PC-9 (cell line): ENCODE measurements around the gene TANK. TPM values are rescaled to one million over a fixed set of nuclear protein-coding genes. Genes with fewer than 3 reads are reported as not detected.

Experiments
- BruUV-seq: library from RNA; stranded (reverse); fragments of 400-500 nt; replicated peaks from 2 replicates; lab custom pipeline; 2021; lab: Mats Ljungman, UMichigan
- CTCF ChIA-PET: fragments of 300-600 bp; sonication (Branson Sonifier 250); formaldehyde crosslinking; loops from one replicate; lab custom pipeline; 2022; ENCODE audit warnings: antibody characterized with exemption; lab: Charles Lee
- POLR2A ChIA-PET: fragments of 300-600 bp; sonication (Branson Sonifier 250); formaldehyde crosslinking; loops from one replicate; lab custom pipeline; 2022; ENCODE audit warnings: antibody characterized with exemption; ENCODE audit not compliant: unreplicated experiment; lab: Charles Lee
- DNase-seq, 2 experiments: peaks; one replicate each; pipeline versions ENCODE4 v3.0.0 to v3.0.0-alpha.2; 2015 to 2022; ENCODE audit warnings: mixed read lengths in 1 of 2
- H2AFZ ChIP-seq: fragments of 200-600 bp; sonication (generic); 2 replicates; pipeline ENCODE4 v1.8.1; 2017; ENCODE audit warnings: antibody characterized with exemption
- H3F3A ChIP-seq: fragments of 200-600 bp; sonication (generic); 2 replicates; pipeline ENCODE4 v1.8.1; 2017; ENCODE audit warnings: antibody characterized with exemption, mild to moderate bottlenecking, low read depth; ENCODE audit not compliant: insufficient read depth
- H3K27ac ChIP-seq: fragments of 200-600 bp; sonication (generic); 2 replicates; pipeline ENCODE4 v1.6.1; 2016; ENCODE audit warnings: mixed run types
- H3K27me3 ChIP-seq: fragments of 200-600 bp; sonication (generic); 2 replicates; pipeline ENCODE4 v1.6.1; 2016; ENCODE audit warnings: low read depth, mixed run types; ENCODE audit not compliant: insufficient read depth
- H3K36me3 ChIP-seq: fragments of 200-600 bp; sonication (generic); 2 replicates; pipeline ENCODE4 v1.6.1; 2016; ENCODE audit warnings: low read depth, mixed run types
- H3K4me1 ChIP-seq: fragments of 200-600 bp; sonication (generic); replicated peaks from 2 replicates; pipeline ENCODE4 v1.6.1; 2016; ENCODE audit warnings: mixed run types; ENCODE audit not compliant: insufficient read depth
- H3K4me2 ChIP-seq: fragments of 200-600 bp; sonication (generic); 2 replicates; pipeline ENCODE4 v1.6.1; 2017; ENCODE audit warnings: mixed run types
- H3K4me3 ChIP-seq: fragments of 200-600 bp; sonication (generic); 2 replicates; pipeline ENCODE4 v1.6.1; 2016; ENCODE audit warnings: mixed run types
- H3K79me2 ChIP-seq: fragments of 200-600 bp; sonication (generic); 2 replicates; pipeline ENCODE4 v1.6.1; 2017; ENCODE audit warnings: low read depth, mixed run types
- H3K9me2 ChIP-seq: fragments of 200-600 bp; sonication (generic); 2 replicates; pipeline ENCODE4 v1.8.1; 2017; ENCODE audit warnings: mild to moderate bottlenecking; ENCODE audit not compliant: insufficient read depth
- H3K9me3 ChIP-seq: fragments of 200-600 bp; sonication (generic); 2 replicates; pipeline ENCODE4 v1.8.1; 2016; ENCODE audit warnings: low read depth; ENCODE audit not compliant: insufficient read depth
- H4K20me1 ChIP-seq: fragments of 200-600 bp; sonication (generic); 2 replicates; pipeline ENCODE4 v1.8.1; 2017; ENCODE audit not compliant: insufficient read depth
- EZH2 ChIP-seq: fragments of 200-600 bp; sonication (generic); IDR thresholded peaks from 2 replicates; pipeline ENCODE4 v1.8.0; 2017; ENCODE audit warnings: antibody characterized with exemption, low read depth
- intact Hi-C: fragments of 100-400 bp; cut with micrococcal nuclease; formaldehyde crosslinking; loops from one replicate; pipeline ENCODE4 v1.10.0; 2022; ENCODE audit not compliant: unreplicated experiment
- total RNA-seq: library from RNA; stranded (reverse); gene quantifications from 2 replicates; pipeline ENCODE4 v1.2.3, GENCODE V29; 2021
- TF ChIP-seq, protein P1 (sequence below): fragments of 200-600 bp; sonication (generic); conservative IDR thresholded peaks from 2 replicates; pipeline ENCODE4 v1.6.1; 2017; ENCODE audit warnings: mixed run types, antibody characterized with exemption, mild to moderate bottlenecking, moderate library complexity

The TANK gene
- total RNA-seq, 1 experiment from 2014 or later = 46.1 TPM

DNA sequence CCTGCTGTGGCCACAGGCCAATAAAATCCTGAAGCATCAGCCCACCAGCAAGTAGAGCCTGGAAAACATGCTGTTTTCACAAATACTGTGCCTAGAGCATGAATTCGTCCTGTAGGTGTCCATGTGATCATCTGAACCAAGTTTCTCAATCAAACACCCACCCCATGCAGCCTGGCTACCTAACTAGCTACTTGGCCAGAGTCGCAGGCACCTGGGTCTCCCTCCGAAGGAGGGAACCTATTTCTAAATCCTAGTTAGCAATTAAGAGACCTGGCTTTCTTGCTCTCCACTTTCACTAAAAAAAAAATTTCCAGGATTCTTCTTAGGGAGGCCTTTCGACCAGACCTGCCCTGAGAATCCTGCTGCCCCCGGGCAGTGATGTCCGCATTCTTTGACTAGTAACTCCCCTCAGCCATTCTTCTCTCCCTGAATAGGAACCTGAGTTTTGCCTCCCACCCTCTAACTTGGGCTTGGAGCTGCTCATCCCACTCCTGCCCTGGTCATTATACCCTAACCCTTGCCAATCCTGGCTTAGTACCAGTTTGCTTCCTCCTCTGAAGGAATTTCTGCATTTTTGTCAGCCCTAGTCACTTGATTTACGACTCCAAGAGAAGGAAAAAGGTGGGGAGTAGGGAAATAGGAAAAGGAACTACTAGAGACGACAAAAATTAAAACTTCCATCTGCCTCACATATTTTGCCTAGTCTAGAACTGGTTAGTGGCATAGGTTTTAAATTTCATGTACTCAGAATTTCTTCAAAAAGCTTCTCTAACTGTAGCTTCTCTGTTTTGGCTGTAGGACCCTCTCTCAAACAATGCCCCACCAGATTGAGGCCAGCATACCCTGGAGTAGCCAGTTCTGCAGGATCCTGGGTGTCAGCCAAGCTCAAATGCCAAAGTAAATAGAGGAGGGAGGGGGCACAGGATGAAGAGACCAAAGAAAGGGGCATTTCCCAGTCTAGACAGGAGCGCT is 25.4 kb upstream of the TANK start:
- H3K27ac ChIP-seq = peak overlapping the region; percentile 68
- intact Hi-C loops = no loop called here
- peak; percentile 41 to 78 for DNase-seq

DNA sequence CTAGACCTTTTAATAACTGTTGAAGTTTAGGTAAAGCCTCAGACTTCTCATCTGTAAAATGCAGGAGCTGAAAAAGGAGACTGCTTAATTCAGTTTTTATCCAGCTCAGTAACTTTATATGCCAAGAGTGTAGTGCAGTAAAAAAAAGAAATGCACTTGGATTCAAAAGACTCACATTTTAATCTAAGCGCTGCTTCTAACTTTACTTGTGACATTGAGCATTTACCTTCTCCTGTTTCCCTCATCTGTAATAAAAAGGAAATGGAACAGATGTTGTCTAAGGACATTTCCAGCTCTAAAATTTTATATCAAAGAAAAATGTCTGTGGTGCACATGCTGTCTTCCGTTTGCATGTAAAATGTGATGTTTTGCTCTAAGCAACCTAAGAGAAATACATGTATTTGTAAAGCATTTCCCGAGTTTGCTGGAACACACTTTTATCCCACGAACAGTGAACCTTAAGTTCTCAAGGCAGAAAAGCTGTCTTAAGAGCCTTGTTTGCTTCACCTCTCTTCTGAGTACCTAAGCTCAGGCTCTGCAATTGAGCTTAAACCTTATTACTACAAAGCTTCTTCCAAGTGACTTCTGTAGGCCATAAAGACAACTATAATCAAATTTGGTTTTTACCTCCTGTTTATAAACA is 24.2 kb upstream of the TANK start:
- peak overlapping the region; percentile 44; the same call in 1 of the 2 replicates for H3K4me3 ChIP-seq
- H3K4me2 ChIP-seq = peak overlapping the region; percentile 64
- no peak for DNase-seq
- no peaks in the 10 kb centered on the region for H4K20me1 ChIP-seq
- H3K36me3 ChIP-seq = no peaks in the 10 kb centered on the region
- intact Hi-C loops = no loop called here
- peaks cover 38% of the 10 kb centered on the region for H3K4me1 ChIP-seq
- CTCF ChIA-PET = no interaction called here
- H3K27me3 ChIP-seq = no peaks in the 10 kb centered on the region
- H3K9me3 ChIP-seq = no peaks in the 10 kb centered on the region
- H3K27ac ChIP-seq = peak overlapping the region; percentile 68
- peaks cover 10% of the 10 kb centered on the region for H3F3A ChIP-seq
- H2AFZ ChIP-seq = no peak overlapping the region; the same call in 1 of the 2 replicates
- BruUV-seq = no TSS peak
- POLR2A ChIA-PET = interaction anchor here (0.6 kb wide), 1 partner anchor 172 kb away, joined by 3 read pairs; the partner anchor contains the start of gene PSMD14
- no peaks in the 10 kb centered on the region for H3K79me2 ChIP-seq
- TF ChIP-seq EZH2 = no peak
- TF ChIP-seq, protein P1, sequence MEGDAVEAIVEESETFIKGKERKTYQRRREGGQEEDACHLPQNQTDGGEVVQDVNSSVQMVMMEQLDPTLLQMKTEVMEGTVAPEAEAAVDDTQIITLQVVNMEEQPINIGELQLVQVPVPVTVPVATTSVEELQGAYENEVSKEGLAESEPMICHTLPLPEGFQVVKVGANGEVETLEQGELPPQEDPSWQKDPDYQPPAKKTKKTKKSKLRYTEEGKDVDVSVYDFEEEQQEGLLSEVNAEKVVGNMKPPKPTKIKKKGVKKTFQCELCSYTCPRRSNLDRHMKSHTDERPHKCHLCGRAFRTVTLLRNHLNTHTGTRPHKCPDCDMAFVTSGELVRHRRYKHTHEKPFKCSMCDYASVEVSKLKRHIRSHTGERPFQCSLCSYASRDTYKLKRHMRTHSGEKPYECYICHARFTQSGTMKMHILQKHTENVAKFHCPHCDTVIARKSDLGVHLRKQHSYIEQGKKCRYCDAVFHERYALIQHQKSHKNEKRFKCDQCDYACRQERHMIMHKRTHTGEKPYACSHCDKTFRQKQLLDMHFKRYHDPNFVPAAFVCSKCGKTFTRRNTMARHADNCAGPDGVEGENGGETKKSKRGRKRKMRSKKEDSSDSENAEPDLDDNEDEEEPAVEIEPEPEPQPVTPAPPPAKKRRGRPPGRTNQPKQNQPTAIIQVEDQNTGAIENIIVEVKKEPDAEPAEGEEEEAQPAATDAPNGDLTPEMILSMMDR = no peak
- no peaks in the 10 kb centered on the region for H3K9me2 ChIP-seq

More for the DNA sequence above, 25.4 kb upstream of the TANK start:
- Histone ChIP-seq H3K4me3 (peak overlapping the region; percentile 44; the same call in 1 of the 2 replicates), H3K27me3 (no peaks in the 10 kb centered on the region), H3K9me3 (no peaks in the 10 kb centered on the region), H3F3A (peaks cover 10% of the 10 kb centered on the region), H3K4me1 (peaks cover 38% of the 10 kb centered on the region), H3K36me3 (no peaks in the 10 kb centered on the region), H2AFZ (peak overlapping the region; percentile 57; the same call in 1 of the 2 replicates), H3K9me2 (no peaks in the 10 kb centered on the region), H3K79me2 (no peaks in the 10 kb centered on the region), H4K20me1 (no peaks in the 10 kb centered on the region), H3K4me2 (peak overlapping the region; percentile 64)
- ChIA-PET POLR2A (interaction anchor here (0.6 to 0.7 kb wide), 3 partner anchors 173 to 1994 kb away, joined by 3 to 11 read pairs (median 6); partner anchors contain the start of gene PSMD14), CTCF (interaction anchor here (0.8 kb wide), 1 partner anchor 71 kb away, joined by 3 read pairs; no protein-coding TSS in a partner anchor)
- no TSS peak for BruUV-seq
- no peak for TF ChIP-seq EZH2
- TF ChIP-seq, protein P1 = no peak

DNA sequence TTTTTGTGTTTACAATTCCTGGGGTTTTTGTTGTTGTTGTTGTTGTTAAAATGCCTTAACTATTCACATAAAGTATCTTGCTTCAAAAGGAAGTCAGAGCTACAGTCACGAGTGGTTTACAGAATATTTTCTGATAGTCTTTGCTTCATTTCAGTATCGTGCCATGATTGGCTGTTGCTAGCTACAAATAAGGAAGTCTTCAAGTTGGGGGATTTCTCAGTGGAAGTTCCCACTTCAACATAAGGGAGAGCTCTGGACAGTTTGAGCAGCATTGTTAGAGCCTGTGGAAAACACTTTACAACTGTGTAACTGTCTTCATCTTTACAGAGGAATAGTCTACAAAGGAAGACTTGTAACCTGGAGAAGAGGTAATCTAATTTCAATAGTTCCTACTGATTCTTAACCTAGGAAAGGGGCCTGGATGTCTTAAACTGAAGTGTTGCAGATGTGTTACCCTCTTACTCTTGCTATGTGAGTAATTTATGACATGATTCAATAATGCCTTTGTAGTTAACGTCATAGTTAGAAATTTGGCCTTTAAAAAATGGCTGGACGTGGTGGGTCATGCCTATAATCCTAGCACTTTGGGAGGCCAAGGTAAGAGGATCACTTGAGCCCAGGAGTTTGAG is 23.4 kb upstream of the TANK start:
- intact Hi-C loops = no loop called here
- ChIA-PET CTCF (interaction anchor here (0.7 kb wide), 1 partner anchor 73 kb away, joined by 3 read pairs; no protein-coding TSS in a partner anchor), POLR2A (no interaction called here)
- Histone ChIP-seq H3K9me3 (no peaks in the 10 kb centered on the region), H3K4me1 (peaks cover 38% of the 10 kb centered on the region), H3K4me2 (peak overlapping the region; percentile 64; the same call in 1 of the 2 replicates), H3K27ac (no peak overlapping the region), H3K27me3 (no peaks in the 10 kb centered on the region), H3K4me3 (no peak overlapping the region), H3F3A (peaks cover 10% of the 10 kb centered on the region), H3K79me2 (no peaks in the 10 kb centered on the region), H3K36me3 (no peaks in the 10 kb centered on the region), H2AFZ (no peak overlapping the region; the same call in 1 of the 2 replicates), H3K9me2 (no peaks in the 10 kb centered on the region), H4K20me1 (no peaks in the 10 kb centered on the region)
- TF ChIP-seq, protein P1 = no peak
- no peak for TF ChIP-seq EZH2
- DNase-seq = no peak
- no TSS peak for BruUV-seq
